NB4 (cell line): Measurements from ENCODE around the gene SERGEF.

ENCODE experiments used
- CTCF ChIP-seq: IDR thresholded peaks from one replicate; pipeline ENCODE4 v1.5.1; 2012; ENCODE audit warnings: low read depth, low read length
- MYC ChIP-seq: IDR thresholded peaks from 2 replicates; pipeline ENCODE4 v1.6.1; 2011; ENCODE audit warnings: low read depth, low read length
- POLR2A ChIP-seq: IDR thresholded peaks from 2 replicates; pipeline ENCODE4 v1.6.1; 2011; ENCODE audit warnings: mild to moderate bottlenecking; ENCODE audit not compliant: insufficient read length; ENCODE audit errors: extremely low read depth

- TF ChIP-seq CTCF (no peak), POLR2A (no peak), MYC (no peak)
Observed at GRCh38 chr11:17845431-17845881, 167.4 kb downstream of the SERGEF start.
